Right lobe of liver (tissue), 6 donors: ENCODE data around the gene EIF4G3. TPM values are rescaled to one million over a fixed set of nuclear protein-coding genes. Genes with fewer than 3 reads are reported as not detected.
"Not testable (repeated sequence)": the region's sequence is repeated elsewhere in the genome, so short reads cannot be mapped to it uniquely, and the experiment has no call there.

ENCODE experiments used
- ATAC-seq, 4 donors: fragments of 200-7000 bp; cut with Tn5 transposase; one replicate each; pipeline ENCODE4 v1.9.1; 2020; ENCODE audit warnings: mild to moderate bottlenecking in 4 of 4, moderate library complexity in 4 of 4
- DNase-seq, 3 donors: peaks; one replicate each; pipeline ENCODE4 v3.0.0-alpha.2; 2020
- H3K27ac ChIP-seq, 3 donors: fragments of 200-600 bp; one replicate each; pipeline ENCODE4 v1.8.0; 2022
- H3K27me3 ChIP-seq, 2 donors: fragments of 200-600 bp; one replicate each; pipeline ENCODE4 v1.8.0; 2022
- H3K36me3 ChIP-seq, 4 donors: fragments of 200-600 bp; sonication (generic) in 1 of 4; one replicate each; pipeline versions ENCODE4 v1.5.1 to v1.8.0; 2017 to 2022; ENCODE audit warnings: control low read depth in 1 of 4
- H3K4me1 ChIP-seq, 4 donors: fragments of 200-600 bp; sonication (generic) in 1 of 4; one replicate each; pipeline versions ENCODE4 v1.5.1 to v1.8.0; 2017 to 2022; ENCODE audit warnings: control low read depth in 1 of 4
- H3K4me3 ChIP-seq, 3 donors: fragments of 200-600 bp; one replicate each; pipeline ENCODE4 v1.8.0; 2022
- H3K9me3 ChIP-seq, 4 donors: fragments of 200-600 bp; sonication (generic) in 1 of 4; one replicate each; pipeline versions ENCODE4 v1.5.1 to v1.8.0; 2017 to 2022; ENCODE audit warnings: control low read depth in 1 of 4
- CTCF ChIP-seq, 4 donors: fragments of 200-600 bp in 3 of 4; fragments of 450-650 bp in 1 of 4; IDR thresholded peaks; one replicate each; pipeline versions ENCODE4 v1.5.1 to v1.8.0; 2016 to 2022; ENCODE audit warnings: antibody characterized with exemption in 4 of 4, mild to moderate bottlenecking in 2 of 4
- POLR2A ChIP-seq: fragments of 450-650 bp; IDR thresholded peaks from one replicate; pipeline ENCODE4 v1.6.1; 2017; ENCODE audit warnings: antibody characterized with exemption, mild to moderate bottlenecking
- WGBS: methylation state at CpG from one replicate; pipeline ENCODE4 v1.1.6; 2018; ENCODE audit warnings: low coverage, low lambda C conversion rate; ENCODE audit not compliant: insufficient coverage; ENCODE audit errors: missing lambda C conversion rate; 5-methylcytosine and 5-hydroxymethylcytosine counted together
- intact Hi-C, 2 donors: fragments of 100-400 bp; cut with DNase I; formaldehyde crosslinking; loops; one replicate each; pipeline versions ENCODE4 v1.11.2 to v1.14.1; 2022
- total RNA-seq, 6 experiments: library from RNA; depleted of rRNA in 2 of 6; stranded (reverse); fragments of >200 nt in 2 of 6; fragmentation: NEBNext Ultra II Directional in 3 of 6; extraction: Animal tissue kit (Norgen Biotek cat#: 25700) in 3 of 6; gene quantifications; one replicate each; pipeline versions ENCODE4 v1.1.0 to v1.2.4, GENCODE V29; 2016 to 2023
- donor health status: DM: no; HTN: yes; CAD: no.
- donor health status: DM: no; HTN: no; CAD: no.
- donor health status: DM: no; HTN: no; CAD: no.
- donor health status: DM: no; HTN: yes; CAD: no.
- donor health status: DM: no; HTN: yes; CAD: no.

The EIF4G3 gene
- total RNA-seq, 6 experiments from 2014 or later = 14.4 to 29.9 (median 23.5) TPM

GRCh38 chr1:21182181-21182731 is 5.6 kb upstream of the EIF4G3 start:
- H3K4me1 ChIP-seq = no peaks in the 10 kb centered on the region
- DNase-seq (no peak), ATAC-seq (peak; percentile 12 to 47 (median 33))
- intact Hi-C loops = no loop called here
- no peak overlapping the region for H3K4me3 ChIP-seq
- TF ChIP-seq POLR2A (no peak), CTCF (IDR thresholded peaks at IDR 0.05) (no peak)
- 92% methylated on average over 4 of the region's 7 CpGs for WGBS
- no peak overlapping the region for H3K27ac ChIP-seq
- no peaks in the 10 kb centered on the region for H3K27me3 ChIP-seq
- H3K9me3 ChIP-seq = no peaks in the 10 kb centered on the region
- no peaks in the 10 kb centered on the region for H3K36me3 ChIP-seq

GRCh38 chr1:21178271-21178670 is 1.6 kb upstream of the EIF4G3 start:
- ATAC-seq, H3K27ac ChIP-seq, H3K27me3 ChIP-seq, H3K4me3 ChIP-seq, intact Hi-C loops, H3K9me3 ChIP-seq, DNase-seq, H3K36me3 ChIP-seq, H3K4me1 ChIP-seq: not testable (repeated sequence)
- 92% methylated on average over 15 of the region's 16 CpGs for WGBS

GRCh38 chr1:21175670-21176581 is 771 bp downstream of the EIF4G3 start:
- H3K36me3 ChIP-seq = no peaks in the 10 kb centered on the region
- intact Hi-C loops = no loop called here
- 0% methylated on average over 7 of the region's 69 CpGs for WGBS
- DNase-seq (peak; percentile 44 to 70 (median 64)), ATAC-seq (peak in 3 of 4 donors; percentile 2 to 14 (median 4))
- H3K27me3 ChIP-seq = no peaks in the 10 kb centered on the region
- H3K27ac ChIP-seq = peak overlapping the region; percentile 78 to 98 (median 87)
- peak overlapping the region; percentile 75 to 93 (median 90) for H3K4me3 ChIP-seq
- no peak for TF ChIP-seq CTCF (IDR thresholded peaks at IDR 0.05)
- TF ChIP-seq POLR2A = no peak
- H3K4me1 ChIP-seq = peaks cover 0 to 18% (median 3%) of the 10 kb centered on the region in 4 donors
- no peaks in the 10 kb centered on the region for H3K9me3 ChIP-seq

GRCh38 chr1:21175324-21175669 is 1.4 kb downstream of the EIF4G3 start:
- Histone ChIP-seq H3K4me1 (peaks cover 0 to 18% (median 3%) of the 10 kb centered on the region in 4 donors), H3K4me3 (peak overlapping the region; percentile 75 to 93 (median 90)), H3K36me3 (peaks cover 0 to 4% (median 0%) of the 10 kb centered on the region in 4 donors), H3K27me3 (no peaks in the 10 kb centered on the region), H3K27ac (peak overlapping the region; percentile 78 to 98 (median 87)), H3K9me3 (no peaks in the 10 kb centered on the region)
- intact Hi-C loops = no loop called here
- DNase-seq (peak in 1 of 3 donors; percentile 57), ATAC-seq (peak in 3 of 4 donors; percentile 10 to 31 (median 24))
- TF ChIP-seq CTCF (IDR thresholded peaks at IDR 0.05) (no peak), POLR2A (no peak)
- 0% methylated on average over 6 of the region's 6 CpGs for WGBS
